Renal cortical epithelial cell (primary cell): ENCODE results near the gene RNF213. TPM values are rescaled to one million over a fixed set of nuclear protein-coding genes. Genes with fewer than 3 reads are reported as not detected.
"Not testable (repeated sequence)": the region's sequence is repeated elsewhere in the genome, so short reads cannot be mapped to it uniquely, and the experiment has no call there.

ENCODE experiments used
- DNase-seq: peaks from one replicate; pipeline ENCODE4 v3.0.0-alpha.2; 2011; ENCODE audit warnings: low read depth
- total RNA-seq: library from RNA; depleted of rRNA; stranded (reverse); fragments of >200 nt; gene quantifications from 2 replicates; pipeline ENCODE4 v1.2.3, GENCODE V29; 2014

Gene RNF213
- total RNA-seq, 1 donor from 2014 or later = 763 TPM

GRCh38 chr17:80223838-80224497 lies 36.7 kb upstream of the RNF213 start:
- DNase-seq = no peak

GRCh38 chr17:80224683-80225082 lies 36.0 kb upstream of the RNF213 start:
- DNase-seq = no peak

DNA sequence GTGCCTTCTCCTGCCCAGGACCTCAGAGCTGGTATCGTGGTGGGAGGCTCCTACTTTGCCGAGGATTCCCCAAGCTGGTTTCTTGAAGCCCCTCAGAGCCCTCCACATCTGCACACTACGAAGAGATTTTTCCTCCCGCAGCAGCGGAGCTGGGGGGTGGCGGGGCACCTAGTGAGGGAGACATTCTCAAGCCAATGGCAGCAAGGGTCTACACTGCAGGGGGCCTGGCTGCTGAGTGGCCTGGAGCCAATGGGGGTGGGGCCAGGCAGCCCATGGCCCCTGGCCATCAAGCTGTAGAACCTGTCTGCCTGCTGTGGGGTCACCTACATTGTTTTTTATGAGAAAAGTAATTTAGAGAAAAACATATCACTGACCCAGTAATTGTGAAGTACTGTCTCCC lies 35.4 kb upstream of the RNF213 start:
- DNase-seq = no peak

DNA sequence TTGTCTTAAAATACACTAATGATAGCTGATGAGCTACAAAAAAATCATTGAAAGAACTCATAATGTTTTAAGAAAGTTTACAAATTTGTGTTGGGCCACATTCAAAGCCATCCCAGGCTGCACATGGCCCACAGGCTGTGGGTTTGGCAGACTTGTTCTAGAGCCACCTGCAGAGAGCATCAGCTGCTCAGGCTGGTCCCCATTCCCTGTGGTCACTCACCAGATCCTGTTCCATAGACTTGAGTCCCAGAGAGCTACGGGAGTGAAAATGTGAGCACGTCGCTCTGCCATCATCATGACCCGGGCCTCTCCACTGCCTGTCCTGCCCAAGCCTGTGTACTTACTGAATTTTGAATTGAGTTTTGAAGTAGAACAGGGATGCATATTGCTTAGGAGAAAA lies 33.5 kb upstream of the RNF213 start:
- DNase-seq = no peak

DNA sequence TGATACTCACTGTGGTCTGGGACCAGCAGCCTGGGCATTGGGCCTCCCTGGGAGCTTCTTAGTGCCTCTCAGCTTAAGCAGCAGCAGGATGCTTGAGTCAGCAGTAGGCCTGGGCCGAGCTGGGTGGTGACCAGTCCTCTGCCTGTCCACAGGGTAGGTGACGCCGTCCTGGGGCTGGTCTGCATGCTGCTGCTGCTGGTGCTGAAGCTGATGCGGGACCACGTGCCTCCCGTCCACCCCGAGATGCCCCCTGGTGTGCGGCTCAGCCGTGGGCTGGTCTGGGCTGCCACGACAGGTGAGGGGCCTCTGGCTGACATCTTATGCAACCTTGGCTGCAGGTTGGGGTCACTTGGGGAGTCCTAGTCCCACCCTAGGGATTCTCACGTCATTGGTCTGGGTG lies 33.0 kb upstream of the RNF213 start:
- DNase-seq = no peak

GRCh38 chr17:80228477-80228876 lies 32.2 kb upstream of the RNF213 start:
- no peak for DNase-seq

DNA sequence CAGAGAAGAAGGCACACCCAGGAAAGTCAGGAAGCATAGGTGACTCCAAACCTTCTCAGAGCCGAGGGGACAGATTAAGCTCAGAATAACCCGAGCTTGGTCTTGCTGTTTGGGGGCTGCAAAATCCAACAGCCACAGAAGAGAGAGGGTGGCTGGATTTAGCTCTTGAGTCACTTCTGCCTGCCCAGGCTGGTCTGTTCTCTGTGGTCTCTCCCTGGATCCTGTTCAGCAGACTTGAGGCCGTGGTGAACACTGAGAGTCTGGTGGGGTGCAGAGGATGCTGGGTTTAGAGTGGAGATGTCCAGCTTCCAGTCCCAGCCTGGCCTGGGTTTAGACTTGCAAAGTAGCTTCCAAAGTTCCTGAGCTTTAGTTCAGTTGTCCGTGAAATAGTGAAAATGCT lies 31.6 kb upstream of the RNF213 start:
- no peak for DNase-seq

DNA sequence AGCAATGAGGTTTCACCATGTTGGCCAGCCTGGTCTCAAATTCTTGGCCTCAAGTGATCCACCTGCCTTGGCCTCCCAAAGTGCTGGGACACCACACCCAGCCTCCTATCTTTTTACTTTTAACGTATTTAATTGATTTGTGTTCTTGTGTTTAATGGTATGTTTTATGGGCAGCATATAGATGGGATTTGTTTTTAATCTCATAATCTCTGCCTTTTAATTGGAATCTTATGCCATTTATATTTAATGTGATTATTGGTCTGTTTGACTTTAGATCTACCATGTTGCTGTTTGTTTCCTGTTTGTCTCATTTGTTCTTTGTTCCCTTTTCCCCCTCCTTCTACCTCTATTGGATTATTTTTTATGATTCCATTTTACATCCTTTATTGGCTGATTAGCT lies 28.2 kb upstream of the RNF213 start:
- no peak for DNase-seq

- DNase-seq = no peak
Observed at GRCh38 chr17:80233202-80233601, 27.4 kb upstream of the RNF213 start.

GRCh38 chr17:80236911-80237310 lies 23.7 kb upstream of the RNF213 start:
- no peak for DNase-seq

DNA sequence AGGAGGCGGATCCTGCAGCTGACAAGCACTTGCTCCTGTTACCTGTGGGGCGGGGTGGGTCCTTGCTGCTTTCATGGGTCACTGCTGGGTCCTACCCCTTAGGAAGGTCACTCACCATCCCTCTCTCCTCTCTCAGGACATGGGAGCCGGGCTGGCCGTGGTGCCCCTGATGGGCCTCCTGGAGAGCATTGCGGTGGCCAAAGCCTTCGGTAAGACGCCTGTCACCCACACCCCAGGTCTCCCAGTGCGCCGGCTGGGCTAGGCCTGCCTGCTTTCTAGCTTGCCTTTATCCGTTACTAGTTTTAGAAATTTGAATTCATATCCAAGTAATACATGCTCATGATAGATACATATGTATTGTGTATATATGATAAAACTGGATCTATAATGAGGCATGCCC lies 23.3 kb upstream of the RNF213 start:
- DNase-seq = no peak

- no peak for DNase-seq
Observed at GRCh38 chr17:80242505-80242904, 18.1 kb upstream of the RNF213 start.

GRCh38 chr17:80243526-80244433 lies 16.9 kb upstream of the RNF213 start:
- DNase-seq = no peak

- not testable (repeated sequence) for DNase-seq
Observed at GRCh38 chr17:80244448-80244847, 16.2 kb upstream of the RNF213 start.

DNA sequence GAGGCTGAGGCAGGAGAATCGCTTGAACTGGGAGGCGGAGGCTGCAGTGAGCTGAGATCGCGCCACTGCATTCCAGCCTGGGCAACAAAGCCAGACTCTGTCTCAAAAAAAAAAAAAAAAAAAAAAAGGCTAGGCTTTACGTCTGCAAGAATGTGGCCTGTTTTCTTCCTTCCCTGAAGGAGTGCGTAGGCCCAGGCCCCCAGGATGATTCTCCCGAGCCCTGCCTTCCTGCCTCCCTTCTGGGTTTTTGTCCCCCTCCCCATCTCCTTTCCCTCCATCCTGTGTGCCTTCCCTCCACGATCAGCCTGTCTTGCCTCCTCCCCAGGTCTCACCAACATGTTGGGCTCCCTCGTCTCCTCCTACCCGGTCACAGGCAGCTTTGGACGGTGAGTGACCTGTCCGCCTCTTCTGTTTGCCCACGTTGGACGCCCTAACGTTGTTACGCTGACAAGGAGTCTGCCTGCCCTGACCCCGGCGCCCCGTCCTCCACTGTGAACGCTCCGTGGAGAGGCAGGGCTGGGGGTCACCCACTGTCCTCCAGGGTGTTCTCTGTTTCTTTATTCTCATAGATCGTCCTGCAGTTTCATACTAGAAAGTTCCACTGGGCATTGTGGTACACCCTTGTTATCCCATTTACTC lies 15.7 kb upstream of the RNF213 start:
- no peak for DNase-seq

DNA sequence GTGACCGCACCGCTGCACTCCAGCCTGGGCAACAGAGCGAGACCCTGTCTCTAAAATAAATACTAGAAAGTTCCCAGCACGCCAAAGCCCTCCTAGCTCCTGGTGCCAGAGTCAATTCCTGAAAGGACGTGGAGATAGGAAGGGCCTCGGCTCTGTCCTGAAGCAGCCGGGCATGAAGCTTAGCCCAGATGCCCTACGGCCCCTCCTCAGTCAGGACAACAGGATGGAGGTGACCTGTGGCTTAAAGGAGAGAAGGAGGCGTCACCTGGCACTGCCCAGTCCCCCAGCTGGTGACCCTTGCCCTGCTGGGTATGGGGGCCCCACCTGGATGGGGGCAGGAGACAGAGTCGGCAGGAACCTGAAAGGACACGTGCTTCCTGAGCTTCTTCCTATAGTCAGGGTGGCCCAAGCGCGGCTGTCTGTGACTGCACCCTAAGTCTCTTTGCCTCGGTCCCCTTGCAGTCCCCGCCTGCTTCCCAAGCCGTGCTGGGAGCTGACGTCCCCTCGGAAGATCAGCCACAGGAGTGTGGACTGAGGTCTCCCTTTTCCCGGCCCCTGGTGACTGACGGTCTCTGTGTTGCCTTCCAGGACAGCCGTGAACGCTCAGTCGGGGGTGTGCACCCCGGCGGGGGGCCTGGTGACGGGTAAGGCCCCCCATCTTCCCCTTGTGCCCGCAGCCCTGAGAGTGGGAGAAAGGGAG lies 14.9 kb upstream of the RNF213 start:
- DNase-seq = no peak

DNA sequence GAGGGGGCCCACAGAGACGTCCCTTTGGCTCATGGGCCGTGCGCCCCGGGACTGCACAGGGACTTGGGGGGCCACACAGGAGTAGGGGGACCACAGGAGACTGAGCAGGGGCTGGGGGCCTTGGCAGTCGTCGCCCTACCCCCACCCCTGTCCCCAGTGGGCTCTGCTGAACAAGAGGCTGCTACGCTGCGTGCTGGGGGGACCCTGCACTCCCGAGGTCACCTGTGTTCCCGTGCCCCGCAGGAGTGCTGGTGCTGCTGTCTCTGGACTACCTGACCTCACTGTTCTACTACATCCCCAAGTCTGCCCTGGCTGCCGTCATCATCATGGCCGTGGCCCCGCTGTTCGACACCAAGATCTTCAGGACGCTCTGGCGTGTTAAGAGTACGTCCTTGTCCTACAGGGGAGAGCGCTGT lies 14.4 kb upstream of the RNF213 start:
- DNase-seq = no peak

GRCh38 chr17:80246726-80247125 lies 13.9 kb upstream of the RNF213 start:
- DNase-seq = no peak

DNA sequence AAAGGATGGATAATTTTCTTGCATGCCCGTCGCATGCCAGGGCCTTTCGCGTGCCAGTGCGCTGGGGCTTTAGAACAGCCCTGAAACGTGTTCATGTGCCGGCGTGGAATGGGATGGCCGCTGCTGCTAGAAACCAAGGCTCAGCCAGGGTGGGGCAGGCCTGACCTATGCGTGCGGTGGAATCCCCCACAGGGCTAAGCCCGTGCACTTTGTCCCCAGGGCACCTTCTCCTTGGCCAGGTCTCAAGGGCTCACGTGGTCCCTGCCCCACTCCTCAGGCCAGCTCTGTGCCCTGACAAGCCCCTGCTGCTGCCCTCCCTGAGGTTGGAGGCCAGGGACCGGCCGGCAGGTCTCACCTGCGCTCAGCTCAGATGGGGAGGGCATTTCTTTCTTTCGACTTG lies 13.1 kb upstream of the RNF213 start:
- DNase-seq = no peak

GRCh38 chr17:80248001-80248893 lies 12.4 kb upstream of the RNF213 start:
- no peak for DNase-seq
